ENCODE results near the gene CABP4.

CABP4 gene

DNA sequence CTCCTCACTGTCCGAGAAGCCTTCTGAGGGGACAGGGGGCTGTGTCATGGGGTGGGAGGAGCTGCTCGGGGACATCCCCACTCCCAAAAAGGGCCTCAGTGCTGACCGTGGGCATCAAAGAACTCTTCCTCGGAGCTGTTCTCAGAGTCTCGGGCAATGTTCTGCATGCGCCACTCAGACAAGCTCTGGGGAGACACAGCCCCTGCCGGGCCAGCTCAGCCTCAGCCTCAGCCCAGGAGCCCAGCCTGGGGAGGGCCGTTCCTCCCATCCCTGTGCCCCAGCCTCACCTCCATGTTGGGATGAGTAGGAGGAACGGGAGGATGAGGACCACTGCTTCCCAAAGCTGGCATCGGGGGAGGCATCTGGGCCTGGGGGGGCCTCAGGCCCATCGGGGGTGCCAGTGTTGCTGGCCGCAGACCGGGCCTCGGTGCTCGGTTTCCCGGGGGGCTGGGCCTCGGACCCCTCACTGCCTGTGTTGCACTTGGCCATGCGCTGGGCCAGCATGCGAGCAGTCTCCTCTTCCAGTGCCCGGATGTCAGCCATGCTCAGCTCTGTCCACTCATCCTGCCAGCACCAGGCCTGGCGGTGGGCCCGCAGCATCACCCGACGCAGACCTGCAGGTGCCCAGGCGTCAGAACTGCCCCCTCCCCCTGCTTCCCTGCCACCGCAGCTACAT is 44.8 kb downstream of the CABP4 start:
- DNase-seq, result no peak

DNA sequence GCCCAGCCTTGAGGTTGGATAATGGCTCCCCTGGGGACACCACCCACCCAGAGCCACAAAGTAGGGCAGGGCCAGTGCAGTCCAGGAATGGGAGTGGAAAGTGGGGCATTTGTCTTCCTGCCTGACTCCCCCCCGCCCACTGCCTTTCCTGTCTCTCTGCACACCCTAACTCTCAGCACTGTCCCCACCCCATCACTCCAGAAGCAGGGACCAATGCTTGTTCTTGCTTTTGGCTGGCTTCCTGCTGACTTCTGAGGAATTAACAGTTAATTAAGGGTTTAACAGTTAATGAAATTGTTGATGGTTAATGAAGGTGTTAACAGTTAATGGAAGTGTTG is 45.3 kb downstream of the CABP4 start:
- no peak for DNase-seq

- no peak for DNase-seq
These were observed 45.9 kb downstream of the CABP4 start for GRCh38 chr11:67500831-67501715.

GRCh38 chr11:67501854-67502253 is 46.7 kb downstream of the CABP4 start:
- DNase-seq, result no peak

DNA sequence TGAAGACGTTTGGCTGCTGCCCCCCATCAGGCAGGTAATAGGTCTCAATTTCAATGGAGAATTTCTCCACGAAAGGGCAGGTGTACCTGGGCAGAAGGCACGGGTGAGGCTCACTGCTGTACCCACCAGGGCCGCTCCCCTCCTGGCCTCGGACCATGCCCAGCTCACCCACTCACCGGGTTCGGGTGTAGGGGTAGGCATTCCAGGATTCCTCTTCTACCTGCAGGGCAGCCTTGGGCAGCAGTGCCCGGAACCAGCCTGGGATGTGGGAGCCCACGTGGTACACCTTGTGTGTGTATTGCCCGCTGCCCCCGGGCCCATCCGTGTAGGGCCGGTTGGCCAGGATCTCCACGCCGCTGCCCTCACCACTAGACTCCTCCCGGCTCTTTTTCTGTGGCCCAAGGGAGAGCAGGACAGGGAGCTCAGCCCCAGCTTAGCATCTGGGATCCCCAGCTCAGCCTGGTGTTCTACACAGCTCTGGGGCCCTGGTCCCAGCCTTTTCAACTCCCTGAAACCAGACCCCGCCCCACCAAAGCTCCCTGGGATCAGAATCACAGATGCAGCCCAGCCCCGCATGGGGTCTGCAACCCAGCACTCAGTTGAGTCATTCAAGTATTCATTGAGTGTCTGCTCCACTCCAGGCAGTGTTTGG is 47.3 kb downstream of the CABP4 start:
- no peak for DNase-seq

GRCh38 chr11:67503119-67504004 is 48.2 kb downstream of the CABP4 start:
- no peak for DNase-seq

DNA sequence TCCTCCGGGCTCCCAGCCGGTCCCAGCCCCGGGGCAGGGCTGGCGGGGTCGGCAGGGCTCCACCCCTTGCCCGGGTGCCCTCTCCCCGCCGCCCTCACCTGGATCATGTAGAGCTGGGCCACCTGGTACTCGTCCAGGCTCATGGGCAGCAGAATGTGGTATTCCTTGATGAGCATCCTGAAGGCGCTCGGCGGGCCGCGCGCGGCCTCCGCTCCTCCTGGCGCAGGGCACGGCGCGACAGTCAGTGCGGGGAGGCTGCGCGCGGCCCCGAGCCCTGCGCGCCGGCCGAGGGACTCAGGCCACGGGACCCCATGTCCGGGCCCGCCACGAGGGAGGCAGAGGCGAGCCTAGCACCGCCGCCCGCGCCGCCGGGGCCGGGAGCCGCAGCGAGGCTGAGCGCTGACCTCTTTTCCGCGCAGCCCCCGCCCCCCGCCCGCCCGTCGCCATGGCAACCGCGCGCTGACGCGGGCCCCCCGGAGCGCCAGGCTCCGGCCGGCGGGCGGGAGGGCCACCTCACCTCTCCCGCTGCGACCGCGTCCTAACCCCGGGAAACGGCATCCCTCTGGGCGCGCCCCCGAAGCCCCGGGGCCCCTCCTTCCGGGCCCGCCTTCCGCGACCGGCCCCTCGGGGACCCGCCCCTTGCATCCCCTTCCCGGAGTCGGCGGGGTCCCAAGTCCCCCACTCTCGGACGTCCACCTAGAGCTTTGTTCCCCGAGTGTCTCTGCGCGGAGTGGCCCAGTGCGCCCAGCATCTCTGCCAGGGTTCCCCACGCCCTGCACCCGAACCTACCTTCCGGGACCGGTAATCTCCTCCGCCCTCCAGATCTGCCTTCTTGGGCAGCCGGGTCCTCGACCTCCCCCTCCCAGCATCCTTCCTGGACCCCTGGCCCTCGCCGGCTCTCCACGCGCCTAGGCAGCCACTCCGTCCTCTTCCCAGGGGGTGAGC is 49.1 kb downstream of the CABP4 start:
- peak in 1 of 2 donors; percentile 44 for DNase-seq

DNA sequence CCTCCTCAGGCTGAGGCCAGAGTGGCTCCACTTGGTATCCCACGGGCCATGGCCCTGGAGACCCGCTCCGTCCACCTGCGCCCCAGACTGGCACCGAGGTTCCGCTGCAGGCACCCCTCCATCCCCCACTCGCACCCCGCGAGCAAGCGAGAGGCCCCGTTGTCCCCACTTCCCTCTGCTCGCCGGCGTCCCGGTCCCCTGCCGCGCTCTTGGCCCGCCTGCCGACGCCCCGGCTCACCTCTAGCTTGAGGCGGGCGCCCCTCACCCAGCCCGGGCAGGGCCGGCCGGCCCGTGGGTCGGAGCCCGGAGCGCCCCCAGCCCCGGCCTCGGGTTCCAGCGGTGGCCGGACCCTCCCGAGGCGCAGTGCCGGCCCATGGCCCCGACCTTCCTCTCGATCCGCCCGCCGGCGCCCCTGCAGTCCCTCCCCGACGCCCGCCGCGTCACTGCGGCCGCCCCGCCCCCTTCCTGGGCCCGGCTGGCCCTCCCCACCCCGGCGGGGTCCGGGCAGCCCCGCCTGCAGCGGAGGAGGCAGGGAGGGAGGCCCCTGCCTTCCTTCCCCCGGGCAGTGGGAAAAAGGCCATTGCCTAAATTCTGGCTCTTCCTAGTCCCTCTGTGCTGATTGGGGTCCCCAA is 49.9 kb downstream of the CABP4 start, which contains the start of gene PITPNM1:
PITPNM1 (minus strand) TSS at position 414 of the 632 bp plus-strand sequence. CDS start 1,183 bp downstream, outside the sequence.
- peak; percentile 73 to 76 for DNase-seq

DNA sequence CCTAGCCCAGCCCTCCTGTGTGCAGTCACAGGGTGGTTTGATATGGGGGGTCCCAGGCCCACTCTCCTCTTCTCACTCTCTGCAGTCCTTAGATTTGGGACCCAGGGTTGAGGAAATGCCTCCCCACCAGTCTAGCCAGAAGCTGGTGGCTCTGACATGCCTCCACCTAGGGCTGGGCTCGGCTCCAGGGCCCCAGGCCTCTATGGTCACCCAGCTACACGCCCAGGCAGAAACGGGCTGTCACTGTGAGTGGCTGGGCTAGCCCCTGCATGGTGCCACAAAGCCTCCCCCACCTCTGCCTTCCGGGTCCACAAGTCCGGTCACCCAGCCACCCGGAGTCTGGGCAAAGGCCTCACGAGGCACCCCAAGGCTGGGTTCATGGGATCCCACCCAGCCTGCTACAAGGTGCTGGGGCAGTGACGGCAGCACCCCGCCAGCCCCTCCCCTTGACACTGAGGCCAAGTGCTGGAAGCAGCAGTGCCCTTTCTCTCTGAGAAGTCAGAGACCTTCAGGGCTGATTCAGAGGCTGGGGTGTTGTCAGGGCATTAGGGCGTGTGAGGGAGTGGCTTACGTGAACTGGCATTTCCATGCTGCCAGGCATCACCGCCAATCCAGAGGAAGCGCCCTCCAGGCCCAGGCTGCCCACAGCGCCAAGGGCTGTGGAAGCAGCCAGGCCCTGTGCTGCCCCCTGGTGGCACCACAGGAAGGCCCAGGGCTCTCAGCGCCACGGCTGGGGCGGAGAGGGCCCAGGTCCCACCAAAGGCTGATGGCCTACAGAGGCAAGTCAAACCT is 50.6 kb downstream of the CABP4 start:
- DNase-seq, result peak; percentile 92

DNA sequence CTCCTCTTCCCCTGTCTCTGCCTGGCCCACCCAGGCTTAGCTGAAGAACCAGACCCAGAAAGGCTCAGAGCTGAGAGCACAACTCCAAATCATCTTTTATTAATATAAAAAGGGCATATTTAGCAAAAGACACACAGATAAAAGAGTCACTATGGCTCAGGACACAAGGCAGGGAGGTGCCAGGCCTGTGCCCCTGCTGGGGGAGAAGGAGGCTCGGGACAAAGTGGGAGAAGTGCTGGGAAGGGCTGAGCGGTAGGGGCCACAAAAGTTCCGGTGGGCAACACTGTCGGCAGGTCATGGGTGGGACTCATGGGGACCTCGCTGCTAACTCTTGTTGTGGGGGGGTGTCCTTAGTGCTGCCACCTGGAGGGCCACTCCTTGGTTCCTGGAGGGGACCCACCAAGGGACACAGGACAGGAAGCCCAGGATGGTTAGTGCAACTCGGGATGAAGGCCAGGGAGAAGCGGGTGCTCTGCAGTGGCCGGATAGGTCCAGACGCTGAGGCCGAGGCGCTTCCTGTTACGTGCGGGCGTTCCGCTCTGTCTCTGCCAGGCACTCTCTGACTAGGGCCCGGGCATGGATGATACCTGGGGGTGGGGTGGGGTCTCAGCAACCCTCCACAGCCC is 51.4 kb downstream of the CABP4 start:
- DNase-seq, result no peak

- no peak for DNase-seq
These were observed 52.2 kb downstream of the CABP4 start for GRCh38 chr11:67507242-67507863.

DNA sequence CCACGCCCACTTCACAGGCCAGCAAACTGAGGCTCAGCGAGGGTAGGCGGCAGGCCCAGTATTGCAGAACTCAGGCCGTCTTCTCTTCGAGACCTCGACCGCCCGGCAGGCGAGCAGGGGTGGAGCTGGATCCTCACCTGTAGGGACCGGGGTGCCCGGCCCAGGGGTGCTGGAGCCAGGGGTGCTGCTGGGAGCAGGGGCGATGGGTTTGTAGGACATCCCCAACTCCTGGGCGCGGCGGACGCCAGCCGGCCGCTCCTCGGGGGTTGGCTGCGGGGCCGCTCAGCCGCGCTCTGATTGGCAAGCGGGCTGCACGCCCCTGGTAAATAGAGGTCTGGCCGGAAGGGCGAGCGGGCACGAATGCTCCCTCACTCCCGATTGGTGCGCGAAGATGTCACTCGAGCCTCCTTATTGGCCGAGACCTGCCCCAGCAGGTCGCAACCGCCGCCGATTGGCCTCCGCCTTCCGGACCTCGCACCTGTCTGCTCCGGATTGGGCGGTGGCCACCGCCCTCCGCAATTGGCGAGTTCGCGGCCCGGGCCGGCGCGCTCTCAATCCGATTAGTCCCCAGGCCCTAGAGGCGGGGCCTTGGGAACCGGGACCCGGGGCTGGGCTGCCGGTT is 52.8 kb downstream of the CABP4 start, which contains the start of gene CDK2AP2:
CDK2AP2 (minus strand) TSS at position 299 of the 622 bp plus-strand sequence; CDS start at position 219, 80 bp downstream.
- peak; percentile 98 to 99 for DNase-seq

GRCh38 chr11:67508486-67509121 is 53.5 kb downstream of the CABP4 start:
- peak; percentile 98 for DNase-seq

DNA sequence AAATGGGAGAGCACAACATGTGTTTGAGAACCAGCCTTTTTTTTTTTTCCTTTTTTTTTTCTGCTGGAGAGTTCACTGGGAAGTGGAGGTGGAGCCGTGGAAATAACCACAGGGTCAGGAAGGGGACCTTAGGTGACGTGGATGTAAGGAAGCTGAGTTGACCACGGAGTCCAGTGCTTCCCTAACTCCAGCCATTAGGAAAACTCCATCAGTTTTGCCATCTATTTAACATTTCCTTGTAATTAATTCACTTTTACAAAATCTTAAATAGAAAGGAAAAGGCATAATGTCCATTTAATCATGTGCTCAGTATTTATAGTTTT is 54.8 kb downstream of the CABP4 start:
- DNase-seq, result no peak
